ENCODE results near the gene IRX6.

The IRX6 gene

GRCh38 chr16:55323637-55324271 is at the start of gene IRX6:
Gene IRX6, plus strand, starts transcription at chr16:55324203. Its CDS starts 889 bp downstream, at chr16:55325092.
- no peak for TF ChIP-seq JUND (IDR thresholded peaks at IDR 0.05; ENCODE audit: low read depth)
- in situ Hi-C loops (cut with HindIII; ENCODE audit: low pct_unique_long_range_greater_than_20kb, low sequenced_read_pairs), result no loop called here
- DNase-seq (ENCODE audit: low read depth in 1 of 2, low spot score in 1 of 2), result peak; percentile 58 to 76

DNA sequence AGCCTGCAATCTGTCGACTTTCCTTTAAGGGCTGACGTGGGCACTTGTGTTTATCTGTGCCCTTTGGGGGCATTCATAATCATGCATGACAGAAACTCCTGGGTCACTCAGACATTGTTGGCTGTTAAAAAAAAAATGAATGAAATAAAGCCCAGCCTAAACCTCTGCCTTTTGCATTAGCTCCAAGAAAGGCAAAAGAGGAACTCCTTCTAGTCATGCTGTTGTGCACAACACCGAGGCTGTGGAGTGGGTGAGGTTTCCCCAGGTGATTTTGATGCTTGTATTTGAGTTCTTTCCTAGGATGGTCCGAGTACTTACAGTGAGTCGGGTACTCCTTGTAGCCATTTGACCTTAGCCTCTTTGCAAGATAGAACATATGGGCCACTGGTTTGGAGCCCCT is 49.6 kb upstream of the IRX6 start:
- no peak for TF ChIP-seq JUND (IDR thresholded peaks at IDR 0.05; ENCODE audit: low read depth)
- no peak for DNase-seq (ENCODE audit: low read depth in 1 of 2, low spot score in 1 of 2)
- in situ Hi-C loops (cut with HindIII; ENCODE audit: low pct_unique_long_range_greater_than_20kb, low sequenced_read_pairs), result no loop called here

DNA sequence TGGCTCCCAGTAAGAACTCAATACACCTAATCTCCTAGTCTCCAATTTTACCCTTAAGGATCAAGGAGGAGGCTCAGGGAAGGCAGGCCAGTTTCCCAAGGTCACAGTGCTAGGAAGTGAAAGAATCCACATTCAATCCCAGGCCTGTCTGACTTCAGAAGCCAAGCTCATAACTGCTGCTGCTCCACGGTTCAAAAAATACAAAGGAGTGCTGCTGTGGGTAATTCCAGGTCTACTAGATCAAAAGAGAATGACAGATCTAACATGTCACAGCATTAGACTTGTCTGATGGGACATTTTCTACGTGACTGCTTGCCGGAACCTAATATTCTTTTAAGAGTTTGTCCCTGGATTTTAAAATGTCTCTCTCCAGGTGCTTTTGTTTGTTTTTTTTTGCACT is 48.8 kb upstream of the IRX6 start:
- no peak for TF ChIP-seq JUND (IDR thresholded peaks at IDR 0.05; ENCODE audit: low read depth)
- in situ Hi-C loops (cut with HindIII; ENCODE audit: low pct_unique_long_range_greater_than_20kb, low sequenced_read_pairs), result no loop called here
- DNase-seq (ENCODE audit: low read depth in 1 of 2, low spot score in 1 of 2), result no peak

DNA sequence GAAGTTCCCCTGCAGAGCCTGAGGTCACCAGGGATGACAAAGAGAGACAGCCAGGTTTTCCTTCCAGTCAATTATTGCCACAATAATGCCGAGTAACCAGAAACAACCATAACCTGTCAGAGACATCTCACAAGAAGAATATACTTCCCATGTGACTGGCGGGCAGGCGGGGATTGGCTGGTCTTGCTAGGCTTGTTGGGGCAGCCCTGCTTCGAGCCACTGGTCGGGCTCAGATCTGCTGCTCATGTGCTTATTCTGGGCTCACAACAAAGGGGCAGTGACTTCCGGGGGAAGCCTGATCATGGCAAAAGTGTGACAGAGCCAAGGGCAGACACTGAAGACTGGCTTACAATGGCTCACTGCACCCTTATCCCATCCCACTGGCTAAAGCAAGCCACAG is 48.1 kb upstream of the IRX6 start:
- TF ChIP-seq JUND (IDR thresholded peaks at IDR 0.05; ENCODE audit: low read depth), result no peak
- no peak for DNase-seq (ENCODE audit: low read depth in 1 of 2, low spot score in 1 of 2)
- in situ Hi-C loops (cut with HindIII; ENCODE audit: low pct_unique_long_range_greater_than_20kb, low sequenced_read_pairs), result no loop called here

DNA sequence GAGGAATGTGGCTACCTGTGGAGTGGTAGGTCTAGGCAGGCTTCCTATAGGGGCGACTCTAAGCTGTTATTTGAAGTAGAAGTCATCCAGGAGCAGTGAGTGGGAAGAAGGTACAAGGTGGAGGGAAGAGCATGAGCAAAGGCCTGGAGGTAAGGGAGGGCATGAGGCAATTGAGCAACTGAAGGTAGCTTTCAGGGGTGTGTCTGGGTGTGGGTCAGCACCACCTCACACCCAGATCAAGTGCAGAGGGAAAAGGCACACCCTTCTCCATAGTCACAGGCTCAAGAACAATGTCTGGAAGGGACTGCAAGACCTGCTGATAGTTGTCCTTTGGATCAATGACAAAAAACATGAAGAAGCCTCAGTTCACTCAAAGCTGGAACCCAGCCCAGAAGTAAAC is 46.5 kb upstream of the IRX6 start:
- TF ChIP-seq JUND (IDR thresholded peaks at IDR 0.05; ENCODE audit: low read depth), result no peak
- no peak for DNase-seq (ENCODE audit: low read depth in 1 of 2, low spot score in 1 of 2)
- in situ Hi-C loops (cut with HindIII; ENCODE audit: low pct_unique_long_range_greater_than_20kb, low sequenced_read_pairs), result no loop called here

GRCh38 chr16:55279598-55279997 is 44.4 kb upstream of the IRX6 start:
- no peak for DNase-seq (ENCODE audit: low read depth in 1 of 2, low spot score in 1 of 2)
- in situ Hi-C loops (cut with HindIII; ENCODE audit: low pct_unique_long_range_greater_than_20kb, low sequenced_read_pairs), result no loop called here
- no peak for TF ChIP-seq JUND (IDR thresholded peaks at IDR 0.05; ENCODE audit: low read depth)

- TF ChIP-seq JUND (IDR thresholded peaks at IDR 0.05; ENCODE audit: low read depth), result no peak
- in situ Hi-C loops (cut with HindIII; ENCODE audit: low pct_unique_long_range_greater_than_20kb, low sequenced_read_pairs), result no loop called here
- no peak for DNase-seq (ENCODE audit: low read depth in 1 of 2, low spot score in 1 of 2)
Observed at GRCh38 chr16:55280587-55280986, 43.4 kb upstream of the IRX6 start.

- in situ Hi-C loops (cut with HindIII; ENCODE audit: low pct_unique_long_range_greater_than_20kb, low sequenced_read_pairs), result no loop called here
- DNase-seq (ENCODE audit: low read depth in 1 of 2, low spot score in 1 of 2), result no peak
- no peak for TF ChIP-seq JUND (IDR thresholded peaks at IDR 0.05; ENCODE audit: low read depth)
Observed at GRCh38 chr16:55282441-55282840, 41.6 kb upstream of the IRX6 start.

DNA sequence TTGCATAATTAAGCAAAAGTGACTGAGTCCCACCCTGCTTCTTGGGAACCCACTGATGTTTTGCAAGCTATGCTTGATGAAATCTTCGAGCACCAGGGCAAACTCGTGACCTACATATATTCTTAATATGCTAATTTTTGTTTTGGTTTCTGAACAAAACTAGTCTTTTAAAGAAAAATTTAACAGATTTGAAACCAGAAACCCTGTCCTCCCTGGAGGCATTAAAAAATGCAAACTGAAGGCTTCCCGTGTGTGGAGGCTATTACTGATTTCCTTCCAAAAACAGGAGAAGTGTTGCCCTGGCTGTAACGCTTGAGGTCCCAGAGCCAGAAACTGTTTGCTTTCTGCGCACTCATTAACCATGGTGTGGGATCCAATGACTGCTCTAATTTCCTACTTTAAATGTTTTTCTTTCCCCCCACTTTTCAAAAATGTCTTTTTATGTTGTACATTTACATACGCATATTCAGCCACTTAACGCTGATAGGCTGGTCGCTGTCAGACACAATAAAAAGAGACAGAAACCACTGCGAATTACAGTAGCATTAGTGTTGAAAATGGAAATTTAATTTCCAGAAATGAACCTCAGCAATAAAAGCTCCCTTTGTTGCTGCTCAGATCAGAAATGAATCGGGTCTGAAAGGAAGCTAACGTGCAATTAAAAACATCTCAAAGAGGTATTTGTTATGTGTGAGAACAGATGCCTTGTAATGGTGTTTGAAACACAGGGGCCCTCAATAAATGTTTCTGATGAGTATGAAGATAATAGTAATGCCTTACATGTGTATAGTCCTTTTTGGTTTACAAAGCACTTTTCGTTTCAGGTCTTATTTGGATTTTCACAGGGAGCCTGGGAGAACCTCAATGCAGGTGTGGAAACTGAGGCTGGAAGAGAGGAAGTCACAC is 39.9 kb upstream of the IRX6 start:
- no peak for TF ChIP-seq JUND (IDR thresholded peaks at IDR 0.05; ENCODE audit: low read depth)
- DNase-seq (ENCODE audit: low read depth in 1 of 2, low spot score in 1 of 2), result no peak
- in situ Hi-C loops (cut with HindIII; ENCODE audit: low pct_unique_long_range_greater_than_20kb, low sequenced_read_pairs), result no loop called here

DNA sequence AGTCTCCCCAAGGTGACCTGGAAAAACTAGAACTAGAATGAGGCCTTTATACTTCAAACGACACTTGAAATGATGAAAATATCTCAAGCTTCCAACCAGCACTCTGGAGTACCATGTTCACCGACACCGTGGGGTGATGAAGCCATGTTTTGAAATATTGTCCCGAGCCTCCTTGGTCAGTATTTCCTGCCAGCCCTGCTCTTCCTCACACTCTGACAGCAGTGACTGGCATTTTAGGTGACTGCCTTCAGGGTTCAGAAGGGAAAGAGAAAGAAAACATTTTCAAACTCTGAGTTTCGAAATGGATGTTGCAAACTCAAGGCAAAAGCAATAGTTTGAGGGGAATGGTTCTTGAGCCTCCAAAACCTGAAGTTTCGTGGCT is 39.3 kb upstream of the IRX6 start:
- DNase-seq (ENCODE audit: low read depth in 1 of 2, low spot score in 1 of 2), result no peak
- in situ Hi-C loops (cut with HindIII; ENCODE audit: low pct_unique_long_range_greater_than_20kb, low sequenced_read_pairs), result no loop called here
- TF ChIP-seq JUND (IDR thresholded peaks at IDR 0.05; ENCODE audit: low read depth), result no peak

DNA sequence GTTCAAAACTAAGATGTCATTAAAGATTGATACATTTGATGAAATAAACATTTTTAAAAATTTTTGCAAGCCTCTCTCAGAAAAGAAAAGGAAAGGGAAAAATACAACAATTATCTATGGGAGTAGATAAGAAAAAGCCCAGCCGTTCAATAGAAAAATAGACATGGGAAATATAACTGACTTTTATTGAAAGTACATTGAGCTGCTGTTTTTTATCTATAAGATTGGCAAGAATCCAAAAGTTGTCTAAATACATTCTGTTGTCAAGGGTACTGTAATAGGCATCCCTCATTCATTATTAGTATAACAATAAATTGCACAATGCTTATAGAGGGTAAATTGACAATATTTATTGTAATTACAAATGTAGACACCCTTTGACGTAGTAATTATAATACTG is 38.4 kb upstream of the IRX6 start:
- DNase-seq (ENCODE audit: low read depth in 1 of 2, low spot score in 1 of 2), result no peak
- in situ Hi-C loops (cut with HindIII; ENCODE audit: low pct_unique_long_range_greater_than_20kb, low sequenced_read_pairs), result no loop called here
- no peak for TF ChIP-seq JUND (IDR thresholded peaks at IDR 0.05; ENCODE audit: low read depth)

DNA sequence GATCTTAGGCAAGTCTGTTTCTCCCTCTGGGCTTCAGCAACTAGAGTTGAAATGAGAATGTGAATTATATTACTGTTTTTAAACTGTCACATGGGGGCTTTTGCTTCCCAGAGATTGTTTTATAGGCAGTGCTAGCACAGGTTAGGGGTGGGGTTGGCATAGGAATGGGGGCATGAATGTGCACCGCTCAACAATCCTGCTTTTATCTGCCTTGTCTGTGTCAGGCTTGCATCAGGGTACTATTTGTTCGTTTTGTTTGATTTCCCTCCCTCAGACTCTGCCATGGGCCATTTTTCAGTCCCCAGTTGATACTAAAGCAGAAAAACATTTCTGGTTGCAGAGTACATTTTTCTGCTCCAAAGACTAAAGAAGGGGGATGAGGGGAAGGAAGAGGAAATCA is 34.6 kb upstream of the IRX6 start:
- no peak for TF ChIP-seq JUND (IDR thresholded peaks at IDR 0.05; ENCODE audit: low read depth)
- in situ Hi-C loops (cut with HindIII; ENCODE audit: low pct_unique_long_range_greater_than_20kb, low sequenced_read_pairs), result no loop called here
- DNase-seq (ENCODE audit: low read depth in 1 of 2, low spot score in 1 of 2), result no peak

- no peak for TF ChIP-seq JUND (IDR thresholded peaks at IDR 0.05; ENCODE audit: low read depth)
- in situ Hi-C loops (cut with HindIII; ENCODE audit: low pct_unique_long_range_greater_than_20kb, low sequenced_read_pairs), result no loop called here
- DNase-seq (ENCODE audit: low read depth in 1 of 2, low spot score in 1 of 2), result no peak
Observed at GRCh38 chr16:55291847-55292246, 32.2 kb upstream of the IRX6 start.

All from T47D (cell line).